ENCODE results near the gene GRK3.
"Not testable (repeated sequence)": the region's sequence is repeated elsewhere in the genome, so short reads cannot be mapped to it uniquely, and the experiment has no call there.

The GRK3 gene

GRCh38 chr22:25552405-25552804, 12.1 kb upstream of the GRK3 start:
- DNase-seq, result not testable (repeated sequence)

- no peak for DNase-seq
Observed at GRCh38 chr22:25553131-25553530, 11.3 kb upstream of the GRK3 start.

GRCh38 chr22:25554238-25554671, 10.2 kb upstream of the GRK3 start:
- DNase-seq, result no peak

GRCh38 chr22:25554689-25555088, 9.8 kb upstream of the GRK3 start:
- DNase-seq, result no peak

- no peak for DNase-seq
Observed at GRCh38 chr22:25555586-25555985, 8.9 kb upstream of the GRK3 start.

- no peak for DNase-seq
Observed at GRCh38 chr22:25557218-25557617, 7.3 kb upstream of the GRK3 start.

GRCh38 chr22:25558341-25558740, 6.1 kb upstream of the GRK3 start:
- DNase-seq, result no peak

- DNase-seq, result not testable (repeated sequence)
Observed at GRCh38 chr22:25559910-25560309, 4.6 kb upstream of the GRK3 start.

GRCh38 chr22:25561182-25561581, 3.3 kb upstream of the GRK3 start:
- DNase-seq, result not testable (repeated sequence)

GRCh38 chr22:25561927-25562326, 2.5 kb upstream of the GRK3 start:
- DNase-seq, result not testable (repeated sequence)

GRCh38 chr22:25562966-25563760, 1.3 kb upstream of the GRK3 start:
- not testable (repeated sequence) for DNase-seq

- no peak for DNase-seq
Observed at GRCh38 chr22:25563761-25564319, 635 bp upstream of the GRK3 start.

- no peak for DNase-seq
Observed at GRCh38 chr22:25564979-25565677, 653 bp downstream of the GRK3 start.

GRCh38 chr22:25566186-25566897, 1.9 kb downstream of the GRK3 start:
- DNase-seq, result no peak

GRCh38 chr22:25566898-25567235, 2.4 kb downstream of the GRK3 start:
- no peak for DNase-seq

- DNase-seq, result no peak
Observed at GRCh38 chr22:25567251-25567675, 2.8 kb downstream of the GRK3 start.

- not testable (repeated sequence) for DNase-seq
Observed at GRCh38 chr22:25568066-25568465, 3.6 kb downstream of the GRK3 start.

GRCh38 chr22:25569361-25569760, 4.9 kb downstream of the GRK3 start:
- DNase-seq, result no peak

GRCh38 chr22:25569983-25570382, 5.5 kb downstream of the GRK3 start:
- no peak for DNase-seq

GRCh38 chr22:25570486-25570885, 6.0 kb downstream of the GRK3 start:
- DNase-seq, result no peak

- DNase-seq, result not testable (repeated sequence)
Observed at GRCh38 chr22:25571969-25572707, 7.7 kb downstream of the GRK3 start.

GRCh38 chr22:25572708-25573171, 8.3 kb downstream of the GRK3 start:
- DNase-seq, result no peak

GRCh38 chr22:25573841-25574240, 9.4 kb downstream of the GRK3 start:
- DNase-seq, result no peak
